ENCODE results near the gene MGA. TPM values are rescaled to one million over a fixed set of nuclear protein-coding genes. Genes with fewer than 3 reads are reported as not detected.
"Not testable (repeated sequence)": the region's sequence is repeated elsewhere in the genome, so short reads cannot be mapped to it uniquely, and the experiment has no call there.

Gene MGA
- total and polyA plus RNA-seq, 12 donors, result 2.6 to 56.8 (median 37.4) TPM

GRCh38 chr15:41727143-41727542 lies 66.9 kb downstream of the MGA start:
- H3K27ac ChIP-seq, result no peak overlapping the region
- H3K27me3 ChIP-seq, result no peaks in the 10 kb centered on the region
- peaks cover 6 to 11% of the 10 kb centered on the region in 2 donors for H3K4me1 ChIP-seq (replicated peaks in 1 of 2)
- no peak overlapping the region for H3K4me3 ChIP-seq
- TF ChIP-seq POLR2A (IDR thresholded peaks at IDR 0.05) (no peak), CTCF (IDR thresholded peaks at IDR 0.05) (no peak)
- 57 to 73% (median 60%) methylated on average over 3 of the region's 3 CpGs for WGBS, 4 donors
- no peaks in the 10 kb centered on the region for H3K9me3 ChIP-seq (replicated peaks in 1 of 3)
- H3K36me3 ChIP-seq (replicated peaks in 1 of 2), result peaks cover 0 to 22% of the 10 kb centered on the region in 2 donors
- DNase-seq, result peak in 1 of 7 donors; percentile 6
- intact Hi-C loops (cut with DNase I), result no loop called here

DNA sequence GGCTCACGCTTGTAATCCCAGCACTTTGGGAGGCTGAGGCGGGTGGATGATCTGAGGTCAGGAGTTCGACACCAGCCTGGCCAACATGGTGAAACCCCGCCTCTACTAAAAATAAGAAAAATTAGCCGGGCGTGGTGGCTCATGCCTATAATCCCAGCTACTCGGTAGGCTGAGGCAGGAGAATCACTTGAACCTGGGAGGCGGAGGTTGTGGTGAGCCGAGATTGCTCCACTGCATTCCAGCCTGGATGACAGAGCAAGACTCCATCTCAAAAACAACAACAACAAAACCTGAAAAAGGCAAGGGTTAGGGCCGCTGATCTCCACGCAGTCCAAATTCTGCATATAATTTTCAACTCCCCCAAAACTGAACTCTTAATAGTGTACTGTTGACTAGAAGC lies 67.9 kb downstream of the MGA start:
- DNase-seq; H3K9me3 ChIP-seq (replicated peaks in 1 of 3); H3K27ac ChIP-seq; H3K27me3 ChIP-seq; H3K4me3 ChIP-seq; intact Hi-C loops (cut with DNase I): not testable (repeated sequence)
- Histone ChIP-seq H3K36me3 (replicated peaks in 1 of 2) (peaks cover 0 to 22% of the 10 kb centered on the region in 2 donors), H3K4me1 (replicated peaks in 1 of 2) (peaks cover 6 to 11% of the 10 kb centered on the region in 2 donors)
- WGBS, 4 donors, result 87 to 99% (median 97%) methylated on average over 9 to 11 of the region's 11 CpGs

- TF ChIP-seq POLR2A (IDR thresholded peaks at IDR 0.05), result no peak
- TF ChIP-seq CTCF (IDR thresholded peaks at IDR 0.05), result no peak
- Histone ChIP-seq H3K36me3 (replicated peaks in 1 of 2) (peaks cover 0 to 36% of the 10 kb centered on the region in 2 donors), H3K4me1 (replicated peaks in 1 of 2) (peaks cover 6 to 25% of the 10 kb centered on the region in 2 donors), H3K4me3 (no peak overlapping the region), H3K9me3 (replicated peaks in 1 of 3) (no peaks in the 10 kb centered on the region), H3K27me3 (no peaks in the 10 kb centered on the region), H3K27ac (no peak overlapping the region)
- no peak for DNase-seq
- intact Hi-C loops (cut with DNase I), result no loop called here
- WGBS, 4 donors, result 76 to 79% (median 78%) methylated on average over 4 of the region's 4 CpGs
Measured at GRCh38 chr15:41730543-41730942, 70.3 kb downstream of the MGA start.

DNA sequence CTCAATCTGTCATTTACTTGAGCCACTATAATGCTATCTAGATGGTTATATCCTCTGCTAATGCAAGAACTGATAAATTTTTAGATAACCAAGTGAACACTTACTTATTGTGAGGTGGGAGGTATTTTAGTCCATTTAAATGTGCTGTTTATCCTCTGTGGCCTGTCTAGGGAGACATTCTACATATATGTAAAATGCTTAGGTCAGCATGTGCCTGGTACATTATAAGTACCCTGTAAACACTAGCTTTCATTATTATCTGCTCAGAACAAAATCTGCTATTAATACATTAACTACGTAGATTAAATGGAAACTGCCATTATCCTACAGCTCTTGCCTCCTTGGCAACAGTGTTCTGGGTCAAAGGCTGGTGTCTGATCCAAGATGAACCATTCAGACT lies 72.3 kb downstream of the MGA start:
- WGBS, 4 donors, result 93 to 100% (median 95%) methylated on average over 1 of the region's 1 CpG

More for the DNA sequence above, 72.3 kb downstream of the MGA start:
- Histone ChIP-seq H3K27me3 (no peaks in the 10 kb centered on the region), H3K36me3 (replicated peaks in 1 of 2) (peaks cover 0 to 55% of the 10 kb centered on the region in 2 donors), H3K27ac (no peak overlapping the region), H3K9me3 (replicated peaks in 1 of 3) (no peaks in the 10 kb centered on the region), H3K4me1 (replicated peaks in 1 of 2) (peaks cover 0 to 16% of the 10 kb centered on the region in 2 donors), H3K4me3 (no peak overlapping the region)
- DNase-seq, result no peak
- intact Hi-C loops (cut with DNase I), result no loop called here
- TF ChIP-seq POLR2A (IDR thresholded peaks at IDR 0.05), result no peak
- no peak for TF ChIP-seq CTCF (IDR thresholded peaks at IDR 0.05)
